CD4-positive, alpha-beta T cell treated with Interleukin-4 for 4 hours (primary cell): Measurements from ENCODE around the gene WWOX.

ENCODE experiments used
- DNase-seq: peaks from one replicate; pipeline ENCODE4 v3.0.0-alpha.2; 2020

Gene WWOX

DNA sequence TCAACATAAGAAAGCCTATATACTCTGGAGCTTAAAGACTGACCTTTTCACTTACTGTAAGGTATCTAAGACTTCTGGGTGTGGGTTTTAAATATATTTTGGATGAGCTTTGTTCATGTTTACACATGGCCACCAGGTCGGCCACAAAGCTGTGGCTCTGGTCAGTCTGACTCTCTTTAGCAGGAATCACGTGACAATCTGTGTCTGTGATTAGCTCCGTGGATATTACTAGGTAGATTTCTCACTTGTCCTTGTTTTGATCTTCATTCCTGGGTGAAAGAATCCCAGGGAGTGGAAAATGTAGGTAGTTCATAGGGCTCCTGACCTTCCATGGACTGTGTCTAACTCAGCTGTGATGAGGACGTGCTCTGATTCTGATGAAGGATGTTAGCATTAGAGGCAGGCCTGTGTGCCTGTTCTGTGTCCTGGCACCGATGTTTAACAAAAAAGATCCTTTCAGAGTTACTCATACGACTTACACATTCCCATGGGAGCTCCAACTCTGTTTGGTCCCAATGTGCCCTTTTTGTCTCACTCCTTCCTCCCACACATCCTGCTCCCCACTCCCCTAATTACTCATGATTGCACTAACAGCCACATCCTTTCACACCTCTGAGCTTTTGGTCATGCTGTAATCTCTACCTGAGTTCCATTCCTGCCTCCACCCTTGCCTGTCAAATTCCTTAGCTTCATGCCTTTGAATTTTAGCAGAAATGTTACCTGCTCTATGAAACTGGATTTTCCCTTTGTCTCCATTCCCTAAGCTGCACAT is 1076.0 kb downstream of the WWOX start:
- DNase-seq, result no peak

- no peak for DNase-seq
Measured at GRCh38 chr16:79177018-79177417, 1077.6 kb downstream of the WWOX start.

- DNase-seq, result no peak
Measured at GRCh38 chr16:79181419-79181818, 1082.0 kb downstream of the WWOX start.

GRCh38 chr16:79182616-79183015 is 1083.2 kb downstream of the WWOX start:
- DNase-seq, result no peak

DNA sequence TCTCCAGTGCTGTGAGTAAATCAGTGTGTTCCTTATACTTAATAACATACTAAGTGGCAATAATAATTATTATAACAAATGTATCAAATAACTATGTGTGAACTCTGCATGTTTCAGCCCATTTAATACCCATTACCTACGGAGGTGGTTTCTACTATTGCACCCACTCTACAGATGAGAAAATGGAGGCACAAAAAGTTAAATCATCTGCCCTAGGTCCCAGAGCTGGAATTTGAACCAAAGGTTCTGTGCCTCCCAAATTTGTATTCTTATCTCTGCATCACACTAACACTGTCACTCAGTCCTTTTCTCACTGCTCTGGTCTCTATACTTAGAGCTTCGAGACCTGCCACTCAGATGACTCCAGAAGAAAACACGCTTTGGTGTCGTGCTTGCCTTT is 1084.1 kb downstream of the WWOX start:
- no peak for DNase-seq

DNA sequence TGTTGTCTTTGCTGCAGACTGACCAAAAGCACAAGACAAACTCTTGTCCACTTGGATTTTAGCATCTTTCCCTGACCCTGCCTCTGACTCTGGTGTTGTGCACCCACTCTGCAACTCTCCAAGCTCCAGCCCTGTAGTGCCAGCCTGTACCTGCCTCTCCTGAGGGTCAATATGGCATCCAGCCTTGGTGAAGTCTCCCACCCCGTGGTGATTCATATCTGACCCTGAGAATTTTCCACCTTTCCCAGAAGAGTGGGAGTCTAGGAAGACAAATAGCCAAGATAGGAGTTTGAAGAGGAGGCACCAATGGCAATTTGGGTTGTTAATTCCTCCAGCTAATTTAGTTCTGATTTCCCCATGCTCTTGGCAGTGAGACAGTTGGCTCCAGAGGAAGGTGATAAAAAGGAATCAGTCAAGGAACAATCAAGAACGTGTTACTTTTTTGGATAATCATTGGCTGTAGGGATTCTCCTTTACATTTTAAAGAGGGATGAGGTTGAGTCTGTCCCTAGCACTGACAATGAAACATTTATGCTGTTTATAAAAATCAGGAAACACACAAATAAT is 1085.1 kb downstream of the WWOX start:
- DNase-seq, result no peak

- no peak for DNase-seq
Measured at GRCh38 chr16:79185711-79186110, 1086.3 kb downstream of the WWOX start.

DNA sequence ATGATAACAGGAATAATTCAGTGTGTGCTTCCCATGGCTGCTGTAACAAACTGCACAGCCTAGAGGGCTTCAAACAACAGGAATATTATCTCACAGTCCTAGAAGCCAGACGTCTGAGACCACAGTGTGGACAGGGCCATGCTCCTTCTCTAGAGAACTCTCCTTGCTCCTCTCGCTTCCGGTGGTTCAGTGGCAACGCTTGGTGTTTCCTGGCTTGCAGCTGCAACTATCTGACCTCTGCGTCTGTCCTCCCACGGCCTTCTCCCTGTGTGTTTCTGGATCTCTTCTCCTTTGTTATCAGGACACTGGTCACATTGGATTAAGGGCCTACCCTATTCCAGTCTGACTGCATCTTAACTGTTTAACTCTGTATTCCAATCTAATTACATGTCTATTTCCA is 1086.7 kb downstream of the WWOX start:
- DNase-seq, result no peak

DNA sequence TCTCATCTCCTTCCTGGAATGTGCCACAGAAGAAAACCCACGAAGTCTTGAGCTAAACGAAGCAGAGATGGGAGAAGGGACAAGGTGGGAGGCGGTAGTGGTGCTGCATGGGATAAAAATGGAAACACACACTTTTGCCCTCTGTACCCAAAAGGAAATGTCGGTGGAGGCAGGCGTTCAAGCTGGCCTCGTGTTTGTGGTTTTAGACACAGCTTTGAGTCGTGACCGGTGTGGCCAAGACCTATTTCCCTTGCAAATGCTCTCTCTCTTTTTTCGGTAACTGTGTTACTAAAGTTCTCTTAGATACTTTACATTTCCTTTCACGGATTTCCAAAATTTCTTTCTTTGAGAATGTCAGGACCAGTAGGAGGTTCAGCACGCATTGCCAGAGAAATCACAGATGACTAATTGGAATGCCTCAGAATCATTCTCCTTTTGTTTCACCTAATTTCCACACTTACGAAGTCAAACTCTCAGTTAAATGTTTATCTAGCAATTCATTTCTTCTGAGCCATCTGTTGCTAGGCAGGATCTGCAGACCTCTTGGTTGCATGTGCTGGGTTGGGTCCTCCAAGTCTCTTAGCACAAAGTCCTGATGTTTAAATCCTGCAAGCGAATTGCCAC is 1088.8 kb downstream of the WWOX start:
- no peak for DNase-seq

DNA sequence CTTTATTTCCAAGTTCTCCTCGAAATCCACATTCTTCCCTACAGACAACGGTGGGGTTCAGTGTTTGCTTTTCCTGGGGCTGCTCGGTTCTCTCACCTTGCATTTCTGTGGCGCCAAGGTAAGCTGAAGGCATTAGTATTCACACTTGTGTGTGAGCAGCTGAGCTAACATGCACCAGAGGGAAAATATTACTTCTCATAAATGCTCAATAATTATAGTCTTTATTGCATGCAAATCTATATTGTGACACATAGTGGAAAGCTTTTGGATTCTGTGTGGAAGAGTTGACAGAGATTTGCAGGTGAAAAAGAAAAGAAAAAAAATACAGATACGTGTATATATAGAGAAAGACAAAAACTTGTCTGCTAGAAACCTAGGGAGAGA is 1089.3 kb downstream of the WWOX start:
- no peak for DNase-seq

GRCh38 chr16:79190542-79190941 is 1091.1 kb downstream of the WWOX start:
- no peak for DNase-seq

DNA sequence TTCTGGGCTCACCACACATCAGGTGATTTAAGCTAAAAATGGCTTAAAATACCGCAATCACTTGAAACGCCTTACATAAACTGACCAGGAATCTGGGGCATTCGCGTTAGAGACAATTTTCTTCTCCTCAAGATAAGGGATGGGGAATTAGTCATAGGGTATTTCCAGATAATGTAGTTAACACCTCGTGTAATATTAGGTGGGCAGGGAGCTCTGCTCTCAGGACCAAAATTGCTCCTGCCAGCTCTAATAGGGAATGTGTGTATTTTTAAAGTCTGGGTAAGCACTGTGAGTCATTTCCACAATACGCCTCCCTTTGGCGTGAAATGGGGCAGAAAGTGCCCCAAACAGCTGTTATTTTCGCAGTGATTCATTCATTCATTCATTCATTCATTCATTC is 1092.5 kb downstream of the WWOX start:
- DNase-seq, result no peak

GRCh38 chr16:79192904-79193303 is 1093.5 kb downstream of the WWOX start:
- no peak for DNase-seq

DNA sequence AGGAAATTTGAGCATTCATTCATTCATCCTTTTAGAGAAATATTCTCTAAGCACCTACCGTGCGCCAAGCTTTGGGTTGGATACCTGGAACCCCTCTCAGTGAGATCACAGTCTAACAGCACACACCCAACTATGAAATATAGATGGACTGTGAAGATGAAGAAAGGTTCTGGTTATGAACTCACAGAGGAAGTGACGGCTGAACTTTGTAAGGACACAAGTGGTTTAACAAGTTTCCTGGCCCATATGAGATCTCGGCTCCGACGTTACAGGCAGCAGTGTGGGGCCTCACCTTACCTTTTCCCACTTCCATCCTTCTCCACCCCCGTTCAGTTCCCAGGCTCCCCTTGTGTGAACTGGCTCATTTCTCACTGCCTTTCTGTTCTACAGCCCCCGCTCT is 1094.8 kb downstream of the WWOX start:
- DNase-seq, result no peak

DNA sequence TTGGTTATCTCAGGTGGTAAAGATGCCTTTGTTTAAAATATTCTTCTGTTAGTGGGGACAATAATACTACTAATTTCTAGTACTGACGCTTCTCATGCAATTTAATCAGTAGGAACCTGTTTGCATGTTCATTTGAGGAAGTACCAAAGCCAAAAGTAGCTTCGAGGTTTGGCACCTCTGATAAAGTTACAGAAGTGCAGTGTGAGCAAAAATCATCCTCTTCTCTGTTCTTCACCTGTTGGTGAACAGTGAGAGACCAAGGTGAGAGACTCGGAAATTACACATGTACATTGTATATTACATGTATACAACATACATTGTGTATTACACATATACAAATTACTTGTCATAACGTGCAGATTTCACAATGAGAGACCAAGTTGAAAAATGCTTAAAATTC is 1096.5 kb downstream of the WWOX start:
- no peak for DNase-seq

DNA sequence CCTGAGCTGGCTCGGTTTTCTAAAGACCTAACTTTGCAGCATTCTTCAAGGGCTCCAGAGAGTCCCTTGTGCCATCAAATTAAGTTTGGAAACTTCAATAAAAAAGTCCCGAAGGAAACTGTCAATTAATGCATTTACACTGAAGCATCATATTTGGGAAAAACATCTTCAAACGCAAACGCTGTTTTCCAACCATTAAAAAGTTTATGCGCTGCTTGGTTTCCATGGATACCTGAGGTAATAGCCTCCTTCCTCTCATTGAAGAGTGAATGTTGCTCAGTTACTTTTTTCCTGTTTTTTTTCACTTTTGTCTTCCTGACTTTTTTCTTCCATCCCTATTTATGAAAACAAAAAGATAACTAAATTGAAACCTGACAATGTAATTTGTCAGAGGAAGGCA is 1102.0 kb downstream of the WWOX start:
- no peak for DNase-seq

- DNase-seq, result no peak
Measured at GRCh38 chr16:79202977-79203376, 1103.5 kb downstream of the WWOX start.

- DNase-seq, result no peak
Measured at GRCh38 chr16:79204486-79204885, 1105.0 kb downstream of the WWOX start.

- no peak for DNase-seq
Measured at GRCh38 chr16:79206889-79207288, 1107.4 kb downstream of the WWOX start.

- DNase-seq, result no peak
Measured at GRCh38 chr16:79209308-79209707, 1109.9 kb downstream of the WWOX start.

DNA sequence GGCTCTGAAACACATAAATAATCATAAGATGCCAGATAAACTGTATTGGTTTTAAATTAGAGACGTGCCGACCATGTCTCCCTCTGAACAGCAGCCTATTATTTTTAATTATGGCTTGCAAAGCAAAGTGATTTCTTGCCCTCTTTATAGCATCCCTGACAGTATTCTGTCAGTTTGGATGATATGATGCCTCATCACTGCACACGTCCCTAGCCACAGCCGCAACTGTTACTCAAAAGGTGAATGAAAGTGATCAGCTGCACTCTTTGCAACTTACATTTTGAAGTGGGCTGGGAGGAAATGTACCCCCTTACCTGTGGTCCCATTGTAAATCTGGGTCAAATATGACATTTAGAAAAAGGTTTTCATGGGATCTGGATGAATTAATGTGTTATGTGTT is 1111.2 kb downstream of the WWOX start:
- no peak for DNase-seq

- no peak for DNase-seq
Measured at GRCh38 chr16:79211586-79211985, 1112.1 kb downstream of the WWOX start.

DNA sequence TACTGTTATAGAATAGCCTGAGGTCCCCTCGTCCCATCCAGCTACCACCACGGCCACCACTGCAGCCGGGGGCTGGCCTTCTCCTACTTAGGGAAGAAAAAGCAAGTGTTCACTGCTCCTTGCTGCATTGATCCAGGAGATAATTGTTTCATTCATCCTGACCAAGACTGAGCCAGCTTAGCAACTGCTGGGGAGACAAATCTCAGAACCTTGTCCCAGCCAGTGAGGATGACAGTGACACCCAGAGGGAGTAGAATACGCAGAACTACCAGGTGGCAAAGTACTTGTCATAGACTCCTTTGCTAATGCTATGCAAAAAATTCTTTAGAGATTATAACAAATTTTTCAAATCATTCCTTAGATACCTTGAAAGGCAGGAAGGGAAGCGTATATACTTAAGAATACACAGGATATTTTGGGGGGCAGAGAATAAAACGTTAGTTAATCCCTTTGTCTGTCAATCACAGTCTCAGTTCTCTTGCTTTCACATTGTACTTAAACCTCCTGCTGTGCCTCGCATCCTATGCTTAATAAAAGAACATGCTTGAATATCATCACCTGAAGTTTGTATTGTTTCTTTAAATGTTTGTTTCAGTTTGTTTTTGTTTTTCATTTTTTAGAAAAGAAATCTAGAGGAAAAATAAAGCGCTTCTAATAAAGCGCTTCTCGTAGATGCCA is 1112.8 kb downstream of the WWOX start:
- DNase-seq, result no peak

DNA sequence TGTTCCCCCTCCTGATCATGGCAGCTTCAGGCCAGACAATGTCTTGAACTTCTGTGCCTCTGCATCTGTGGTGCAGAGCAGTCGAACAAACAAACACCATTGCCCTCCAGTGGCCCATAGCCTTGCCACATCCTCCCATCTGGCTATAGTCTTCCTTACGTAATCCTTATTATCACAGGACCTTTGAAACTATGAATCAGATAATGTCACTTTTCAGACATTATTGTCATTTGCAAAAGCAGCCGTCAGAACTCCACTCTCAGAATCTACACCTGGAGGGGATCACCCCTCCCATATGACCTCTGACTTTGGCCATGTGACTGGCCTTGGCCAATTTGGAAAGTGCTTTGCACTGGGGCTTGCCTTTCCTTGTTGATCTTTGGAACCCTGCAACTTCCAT is 1113.8 kb downstream of the WWOX start:
- DNase-seq, result no peak
